Heart left ventricle (tissue), 13 donors: ENCODE measurements around the gene RANBP17.

Experiments used
- POLR2A ChIP-seq, 2 donors: fragments of 450-650 bp; IDR thresholded peaks; one replicate each; pipeline ENCODE4 v1.6.1; 2017; ENCODE audit warnings: antibody characterized with exemption in 2 of 2, mild to moderate bottlenecking in 2 of 2, moderate library complexity in 2 of 2
- TF ChIP-seq, protein P1 (sequence below), 12 donors: fragments of 200-600 bp; sonication (generic) in 4 of 12; IDR thresholded peaks; one replicate each; pipeline versions ENCODE4 v1.5.0 to v1.8.0; 2018 to 2022; ENCODE audit warnings: antibody characterized with exemption in 12 of 12, mild to moderate bottlenecking in 5 of 12
- donor health status: ischemic (EF 13 %, LVEDD 7.1; RV severe dilation, severe dysfunction).
- donor health status: DM: no; HTN: yes; CAD: no.
- donor health status: DM: no; HTN: no; CAD: no.
- donor health status: ischemic (EF 25% LVEDD 6.9; RV normal size, moderate dysfunction).
- donor health status: ischemic (EF 25% LVEDD 5.7; RV mildly dilated, moderate dysfunction).
- donor health status: ischemic (EF 35%, LVEDD 5.7; RV mildly dilated, moderate dysfunction).
- donor health status: nonischemic (EF 11% LVEDD 7.7; RV severe dilation, severe dysfunction).
- donor health status: DM: yes; HTN: yes; CAD: no.
- donor health status: PGD.
- donor health status: ischemic (EF 29% LVEDD 5.4; RV normal size, mild dysfunction).
- donor health status: nonischemic (EF 23%, LVEDD 6.1; RV moderate dilation, normal function).

DNA sequence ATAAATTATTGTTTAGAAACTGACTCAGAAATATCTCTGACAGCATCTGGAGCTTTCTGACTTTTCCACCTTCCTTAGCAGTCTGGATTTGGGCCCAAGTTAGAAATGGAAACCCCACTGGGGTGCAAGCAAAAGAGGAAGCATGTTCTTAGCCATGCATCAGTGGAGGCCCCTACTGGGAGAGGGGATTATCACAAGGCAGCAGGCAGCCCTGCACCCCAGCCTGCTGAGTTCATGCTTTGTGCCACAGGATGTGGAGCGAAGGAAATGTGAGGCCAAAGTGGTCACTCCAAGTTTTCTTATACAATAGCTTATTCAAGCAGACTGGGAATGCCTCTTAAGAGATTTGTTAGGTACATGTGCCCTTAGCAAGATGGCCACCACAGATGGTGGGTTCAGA is 300.8 kb downstream of the RANBP17 start:
- TF ChIP-seq POLR2A (IDR thresholded peaks at IDR 0.05): no peak
- TF ChIP-seq, protein P1, sequence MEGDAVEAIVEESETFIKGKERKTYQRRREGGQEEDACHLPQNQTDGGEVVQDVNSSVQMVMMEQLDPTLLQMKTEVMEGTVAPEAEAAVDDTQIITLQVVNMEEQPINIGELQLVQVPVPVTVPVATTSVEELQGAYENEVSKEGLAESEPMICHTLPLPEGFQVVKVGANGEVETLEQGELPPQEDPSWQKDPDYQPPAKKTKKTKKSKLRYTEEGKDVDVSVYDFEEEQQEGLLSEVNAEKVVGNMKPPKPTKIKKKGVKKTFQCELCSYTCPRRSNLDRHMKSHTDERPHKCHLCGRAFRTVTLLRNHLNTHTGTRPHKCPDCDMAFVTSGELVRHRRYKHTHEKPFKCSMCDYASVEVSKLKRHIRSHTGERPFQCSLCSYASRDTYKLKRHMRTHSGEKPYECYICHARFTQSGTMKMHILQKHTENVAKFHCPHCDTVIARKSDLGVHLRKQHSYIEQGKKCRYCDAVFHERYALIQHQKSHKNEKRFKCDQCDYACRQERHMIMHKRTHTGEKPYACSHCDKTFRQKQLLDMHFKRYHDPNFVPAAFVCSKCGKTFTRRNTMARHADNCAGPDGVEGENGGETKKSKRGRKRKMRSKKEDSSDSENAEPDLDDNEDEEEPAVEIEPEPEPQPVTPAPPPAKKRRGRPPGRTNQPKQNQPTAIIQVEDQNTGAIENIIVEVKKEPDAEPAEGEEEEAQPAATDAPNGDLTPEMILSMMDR (IDR thresholded peaks at IDR 0.05): peak in 4 of 12 donors; percentile 12 to 34 (median 23)
